OCI-LY7 (cell line): ENCODE data around the gene GUCA1C. TPM values are rescaled to one million over a fixed set of nuclear protein-coding genes. Genes with fewer than 3 reads are reported as not detected.

Source experiments
- BruUV-seq: library from RNA; stranded (reverse); fragments of 400-500 nt; replicated peaks from 2 replicates; lab custom pipeline; 2021; lab: Mats Ljungman, UMichigan
- CTCF ChIA-PET: fragments of 300-600 bp; sonication (Branson Sonifier 250); formaldehyde crosslinking; loops from one replicate; lab custom pipeline; 2022; ENCODE audit warnings: antibody characterized with exemption; ENCODE audit not compliant: unreplicated experiment; lab: Charles Lee
- POLR2A ChIA-PET: fragments of 300-600 bp; sonication (Branson Sonifier 250); formaldehyde crosslinking; loops from one replicate; lab custom pipeline; 2022; ENCODE audit warnings: antibody characterized with exemption; lab: Charles Lee
- DNase-seq: peaks from one replicate; pipeline ENCODE4 v3.0.0-alpha.2; 2015; ENCODE audit warnings: low spot score
- H2AFZ ChIP-seq: fragments of 200-600 bp; sonication (generic), shearing (Covaris generic); 2 replicates; pipeline ENCODE4 v1.6.1; 2014; ENCODE audit warnings: mild to moderate bottlenecking, antibody characterized with exemption, low read length, moderate library complexity
- H3K27ac ChIP-seq: fragments of 200-600 bp; sonication (generic); 2 replicates; pipeline ENCODE4 v1.5.1; 2014; ENCODE audit warnings: mixed run types, low read depth, mild to moderate bottlenecking, moderate library complexity, low read length, inconsistent platforms; ENCODE audit not compliant: poor library complexity, severe bottlenecking
- H3K36me3 ChIP-seq: fragments of 200-600 bp; sonication (generic); 2 replicates; pipeline ENCODE4 v1.6.1; 2014; ENCODE audit warnings: mild to moderate bottlenecking, antibody characterized with exemption, low read length, moderate library complexity, mixed read lengths; ENCODE audit not compliant: insufficient read depth
- H3K4me1 ChIP-seq: fragments of 200-600 bp; sonication (generic); 2 replicates; pipeline ENCODE4 v1.5.1; 2014; ENCODE audit warnings: mild to moderate bottlenecking, low read length; ENCODE audit not compliant: insufficient read depth, poor library complexity, severe bottlenecking
- H3K4me2 ChIP-seq: fragments of 200-600 bp; sonication (generic); 2 replicates; pipeline ENCODE4 v1.6.1; 2014; ENCODE audit warnings: mild to moderate bottlenecking, low read length
- H3K4me3 ChIP-seq: fragments of 200-600 bp; sonication (generic); 2 replicates; pipeline ENCODE4 v1.5.1; 2014; ENCODE audit warnings: mild to moderate bottlenecking, low read depth, low read length; ENCODE audit not compliant: poor library complexity, severe bottlenecking
- H3K79me2 ChIP-seq: fragments of 200-600 bp; sonication (generic); 2 replicates; pipeline ENCODE4 v1.6.1; 2016; ENCODE audit warnings: low read depth, mild to moderate bottlenecking, low read length, moderate library complexity, mixed read lengths; ENCODE audit not compliant: insufficient read depth
- H3K9me2 ChIP-seq: fragments of 200-600 bp; sonication (generic); 2 replicates; pipeline ENCODE4 v1.6.1; 2016; ENCODE audit warnings: mild to moderate bottlenecking, low read length, mixed read lengths; ENCODE audit not compliant: insufficient read depth
- H3K9me3 ChIP-seq: fragments of 200-600 bp; sonication (generic); 2 replicates; pipeline ENCODE4 v1.6.1; 2014; ENCODE audit warnings: mild to moderate bottlenecking, mixed run types, low read length, mixed read lengths
- H4K20me1 ChIP-seq: fragments of 200-600 bp; sonication (generic); 2 replicates; pipeline ENCODE4 v1.6.1; 2014; ENCODE audit warnings: mild to moderate bottlenecking, antibody characterized with exemption, low read length, moderate library complexity, mixed read lengths; ENCODE audit not compliant: insufficient read depth
- EZH2phosphoT487 ChIP-seq: fragments of 200-600 bp; sonication (generic); IDR thresholded peaks from 2 replicates; pipeline ENCODE4 v1.6.1; 2018; ENCODE audit warnings: low read depth, borderline replicate concordance, mild to moderate bottlenecking, mixed run types, antibody characterized with exemption, low read length, moderate library complexity, mixed read lengths
- intact Hi-C: fragments of 100-400 bp; cut with micrococcal nuclease; formaldehyde crosslinking; loops from one replicate; pipeline ENCODE4 v1.10.0; 2022; ENCODE audit not compliant: unreplicated experiment
- total RNA-seq, 2 experiments: library from RNA; depleted of rRNA in 1 of 2; stranded (reverse); fragments of >200 nt in 1 of 2; shearing (Covaris generic) in 1 of 2; gene quantifications; 2 replicates each; pipeline ENCODE4 v1.2.3, GENCODE V29; 2014 to 2022
- TF ChIP-seq, protein P1 (sequence below): fragments of 200-600 bp; sonication (generic); conservative IDR thresholded peaks from 2 replicates; pipeline ENCODE4 v1.5.1; 2014; ENCODE audit warnings: mild to moderate bottlenecking, antibody characterized with exemption, low read length, moderate library complexity, mixed read lengths

The GUCA1C gene
- total RNA-seq, 2 experiments from 2014 or later, result not detected

DNA sequence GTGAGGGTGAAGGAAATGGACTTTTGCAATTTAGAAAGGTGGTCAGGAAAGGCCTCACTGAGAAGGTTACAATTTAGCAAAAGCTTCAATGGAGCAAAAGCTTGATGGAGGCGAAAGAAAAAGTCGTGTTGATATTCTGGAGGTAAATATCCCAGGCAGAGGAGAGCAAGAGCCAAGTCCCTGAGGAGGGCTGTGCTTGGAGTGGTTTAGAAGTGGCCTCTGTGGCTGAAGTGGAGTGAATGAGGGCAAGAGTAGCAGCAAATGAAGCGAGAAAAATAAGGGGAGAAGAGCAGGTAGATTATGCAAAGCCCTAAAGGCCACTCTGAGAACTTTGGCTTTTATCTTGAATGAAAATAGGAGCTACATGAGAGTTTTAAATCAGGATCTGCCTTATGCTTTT lies 54.1 kb downstream of the GUCA1C start:
- DNase-seq, result no peak
- Histone ChIP-seq H3K9me2 (no peaks in the 10 kb centered on the region), H3K36me3 (no peaks in the 10 kb centered on the region), H3K4me3 (no peak overlapping the region), H3K27ac (no peak overlapping the region), H3K4me1 (no peaks in the 10 kb centered on the region), H3K79me2 (no peaks in the 10 kb centered on the region), H4K20me1 (no peaks in the 10 kb centered on the region), H3K4me2 (no peak overlapping the region), H3K9me3 (no peaks in the 10 kb centered on the region), H2AFZ (no peak overlapping the region)
- no peak for TF ChIP-seq EZH2phosphoT487
- TF ChIP-seq, protein P1, sequence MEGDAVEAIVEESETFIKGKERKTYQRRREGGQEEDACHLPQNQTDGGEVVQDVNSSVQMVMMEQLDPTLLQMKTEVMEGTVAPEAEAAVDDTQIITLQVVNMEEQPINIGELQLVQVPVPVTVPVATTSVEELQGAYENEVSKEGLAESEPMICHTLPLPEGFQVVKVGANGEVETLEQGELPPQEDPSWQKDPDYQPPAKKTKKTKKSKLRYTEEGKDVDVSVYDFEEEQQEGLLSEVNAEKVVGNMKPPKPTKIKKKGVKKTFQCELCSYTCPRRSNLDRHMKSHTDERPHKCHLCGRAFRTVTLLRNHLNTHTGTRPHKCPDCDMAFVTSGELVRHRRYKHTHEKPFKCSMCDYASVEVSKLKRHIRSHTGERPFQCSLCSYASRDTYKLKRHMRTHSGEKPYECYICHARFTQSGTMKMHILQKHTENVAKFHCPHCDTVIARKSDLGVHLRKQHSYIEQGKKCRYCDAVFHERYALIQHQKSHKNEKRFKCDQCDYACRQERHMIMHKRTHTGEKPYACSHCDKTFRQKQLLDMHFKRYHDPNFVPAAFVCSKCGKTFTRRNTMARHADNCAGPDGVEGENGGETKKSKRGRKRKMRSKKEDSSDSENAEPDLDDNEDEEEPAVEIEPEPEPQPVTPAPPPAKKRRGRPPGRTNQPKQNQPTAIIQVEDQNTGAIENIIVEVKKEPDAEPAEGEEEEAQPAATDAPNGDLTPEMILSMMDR, result no peak
- ChIA-PET CTCF (no interaction called here), POLR2A (no interaction called here)
- intact Hi-C loops, result no loop called here
- BruUV-seq, result no TSS peak

GRCh38 chr3:108897883-108898282 lies 55.8 kb downstream of the GUCA1C start:
- intact Hi-C loops, result no loop called here
- BruUV-seq, result no TSS peak
- TF ChIP-seq, protein P1, result no peak
- TF ChIP-seq EZH2phosphoT487, result no peak
- CTCF ChIA-PET, result no interaction called here
- H3K4me3 ChIP-seq, result no peak overlapping the region
- no peaks in the 10 kb centered on the region for H4K20me1 ChIP-seq
- H3K9me2 ChIP-seq, result no peaks in the 10 kb centered on the region
- no peak overlapping the region for H3K4me2 ChIP-seq
- H3K27ac ChIP-seq, result no peak overlapping the region
- no peaks in the 10 kb centered on the region for H3K36me3 ChIP-seq
- no peak overlapping the region for H2AFZ ChIP-seq
- H3K4me1 ChIP-seq, result no peaks in the 10 kb centered on the region
- H3K79me2 ChIP-seq, result no peaks in the 10 kb centered on the region
- no peak for DNase-seq
- POLR2A ChIA-PET, result interaction anchor here (0.8 to 1.3 kb wide), 2 partner anchors 10 to 11 kb away, joined by 4 read pairs; no protein-coding TSS in a partner anchor
- no peaks in the 10 kb centered on the region for H3K9me3 ChIP-seq

GRCh38 chr3:108894981-108895380 lies 58.7 kb downstream of the GUCA1C start:
- POLR2A ChIA-PET, result interaction anchor here (0.6 kb wide), 1 partner anchor 8 kb away, joined by 3 read pairs; no protein-coding TSS in a partner anchor
- no peak for DNase-seq

More at GRCh38 chr3:108894981-108895380, 58.7 kb downstream of the GUCA1C start:
- TF ChIP-seq, protein P1, result no peak
- no peak for TF ChIP-seq EZH2phosphoT487
- Histone ChIP-seq H3K9me2 (no peaks in the 10 kb centered on the region), H3K27ac (no peak overlapping the region), H3K36me3 (no peaks in the 10 kb centered on the region), H3K4me3 (no peak overlapping the region), H4K20me1 (no peaks in the 10 kb centered on the region), H3K79me2 (no peaks in the 10 kb centered on the region), H2AFZ (no peak overlapping the region), H3K4me1 (no peaks in the 10 kb centered on the region), H3K9me3 (no peaks in the 10 kb centered on the region), H3K4me2 (no peak overlapping the region)
- intact Hi-C loops, result no loop called here
- BruUV-seq, result no TSS peak
- CTCF ChIA-PET, result no interaction called here
